WTC11 (cell line): ENCODE data around the gene NDUFB10. TPM values are rescaled to one million over a fixed set of nuclear protein-coding genes. Genes with fewer than 3 reads are reported as not detected.
A peak's percentile ranks its signal among the peaks of the same experiment; 100 is the strongest.

Experiments used
- ATAC-seq: fragments of 200-7000 bp; cut with Tn5 transposase; 2 replicates; pipeline ENCODE4 v1.10.0; 2021; ENCODE audit warnings: mild to moderate bottlenecking, moderate library complexity
- CTCF ChIA-PET: fragments of 300-600 bp; sonication (Branson Sonifier 250); formaldehyde crosslinking; loops from one replicate; lab custom pipeline; 2021; ENCODE audit warnings: antibody characterized with exemption; lab: Charles Lee
- POLR2A ChIA-PET: fragments of 350-600 bp; sonication (Branson Sonifier 250); formaldehyde crosslinking; loops from one replicate; lab custom pipeline; 2021; ENCODE audit warnings: antibody characterized with exemption; lab: Charles Lee
- DNase-seq: peaks from one replicate; pipeline ENCODE4 v3.0.0; 2021; ENCODE audit warnings: low spot score
- H3K27ac Mint-ChIP-seq: 2 replicates; pipeline ENCODE4 v1.8.0; 2021; ENCODE audit warnings: mixed read lengths
- H3K27me3 Mint-ChIP-seq: 2 replicates; pipeline ENCODE4 v1.8.0; 2021; ENCODE audit warnings: low read depth, mild to moderate bottlenecking, moderate library complexity, mixed read lengths
- H3K36me3 Mint-ChIP-seq: 2 replicates; pipeline ENCODE4 v1.8.0; 2021; ENCODE audit warnings: mixed read lengths
- H3K4me1 Mint-ChIP-seq: 2 replicates; pipeline ENCODE4 v1.8.0; 2022; ENCODE audit warnings: mixed read lengths
- H3K4me3 Mint-ChIP-seq: 2 replicates; pipeline ENCODE4 v1.8.0; 2021; ENCODE audit warnings: mild to moderate bottlenecking, moderate library complexity, mixed read lengths
- H3K9me3 Mint-ChIP-seq: 2 replicates; pipeline ENCODE4 v1.8.0; 2021; ENCODE audit warnings: mixed read lengths
- ATF6 ChIP-seq: sonication (generic); formaldehyde crosslinking; IDR thresholded peaks from 2 replicates; pipeline ENCODE4 v1.8.1; 2023; ENCODE audit warnings: mild to moderate bottlenecking, missing genetic modification reagents
- CREM ChIP-seq: sonication (generic); formaldehyde crosslinking; IDR thresholded peaks from 2 replicates; pipeline ENCODE4 v1.8.1; 2022; ENCODE audit warnings: mild to moderate bottlenecking, missing genetic modification reagents, moderate library complexity
- CTCF ChIP-seq: fragments of 200-600 bp; IDR thresholded peaks from 2 replicates; pipeline ENCODE4 v1.8.0; 2022; ENCODE audit warnings: antibody characterized with exemption
- ESRRA ChIP-seq: sonication (generic); formaldehyde crosslinking; IDR thresholded peaks from 2 replicates; pipeline ENCODE4 v1.8.1; 2022; ENCODE audit warnings: mild to moderate bottlenecking, missing genetic modification reagents, borderline replicate concordance
- ETV6 ChIP-seq: sonication (generic); formaldehyde crosslinking; IDR thresholded peaks from 2 replicates; pipeline ENCODE4 v1.8.1; 2022; ENCODE audit warnings: mild to moderate bottlenecking, missing genetic modification reagents
- FOXK1 ChIP-seq: sonication (generic); formaldehyde crosslinking; IDR thresholded peaks from 2 replicates; pipeline ENCODE4 v1.8.0; 2022; ENCODE audit warnings: mild to moderate bottlenecking, moderate library complexity, missing genetic modification reagents
- FOXP1 ChIP-seq: sonication (generic); formaldehyde crosslinking; IDR thresholded peaks from 2 replicates; pipeline ENCODE4 v1.8.0; 2022; ENCODE audit warnings: missing genetic modification reagents, mild to moderate bottlenecking, moderate library complexity, borderline replicate concordance
- GRHL2 ChIP-seq: fragments of 250-450 bp; sonication (Bioruptor Pico); IDR thresholded peaks from 2 replicates; pipeline ENCODE4 v1.8.0; 2022; ENCODE audit warnings: mild to moderate bottlenecking, moderate library complexity; ENCODE audit not compliant: insufficient replicate concordance, severe bottlenecking
- JAZF1 ChIP-seq: fragments of 250-450 bp; sonication (Bioruptor Pico); IDR thresholded peaks from 2 replicates; pipeline ENCODE4 v1.9.0; 2021; ENCODE audit warnings: moderate library complexity, mild to moderate bottlenecking, inconsistent platforms
- JUN ChIP-seq: sonication (generic); formaldehyde crosslinking; IDR thresholded peaks from 2 replicates; pipeline ENCODE4 v1.8.0; 2023; ENCODE audit warnings: mild to moderate bottlenecking, missing genetic modification reagents
- MXD4 ChIP-seq: fragments of 250-450 bp; sonication (Bioruptor Pico); IDR thresholded peaks from 2 replicates; pipeline ENCODE4 v1.8.0; 2021; ENCODE audit warnings: mild to moderate bottlenecking, moderate library complexity, borderline replicate concordance
- NFE2L1 ChIP-seq: sonication (generic); formaldehyde crosslinking; IDR thresholded peaks from 2 replicates; pipeline ENCODE4 v1.8.1; 2023; ENCODE audit warnings: missing genetic modification reagents
- NR2C2 ChIP-seq: sonication (generic); formaldehyde crosslinking; IDR thresholded peaks from 2 replicates; pipeline ENCODE4 v1.8.0; 2022; ENCODE audit warnings: mild to moderate bottlenecking, missing genetic modification reagents
- RORB ChIP-seq: fragments of 250-450 bp; sonication (Bioruptor Pico); IDR thresholded peaks from 2 replicates; pipeline ENCODE4 v1.9.0; 2021; ENCODE audit warnings: mild to moderate bottlenecking
- SOX15 ChIP-seq: fragments of 250-450 bp; sonication (Bioruptor Pico); IDR thresholded peaks from 2 replicates; pipeline ENCODE4 v1.9.0; 2021; ENCODE audit warnings: mild to moderate bottlenecking
- ZNF232 ChIP-seq: sonication (generic); formaldehyde crosslinking; IDR thresholded peaks from 2 replicates; pipeline ENCODE4 v1.8.0; 2022; ENCODE audit warnings: mild to moderate bottlenecking, missing genetic modification reagents
- ZSCAN18 ChIP-seq: fragments of 250-450 bp; sonication (Bioruptor Pico); IDR thresholded peaks from 2 replicates; pipeline ENCODE4 v2.1.2; 2022; ENCODE audit warnings: mild to moderate bottlenecking, moderate library complexity
- total RNA-seq: library from RNA; stranded (reverse); gene quantifications from 3 replicates; pipeline ENCODE4 v1.2.3, GENCODE V29; 2021
- TF ChIP-seq, protein P1 (sequence below): sonication (generic); formaldehyde crosslinking; IDR thresholded peaks from 2 replicates; pipeline ENCODE4 v1.8.0; 2022; ENCODE audit warnings: mild to moderate bottlenecking, missing genetic modification reagents
- TF ChIP-seq, protein P2 (sequence below): sonication (generic); formaldehyde crosslinking; IDR thresholded peaks from 2 replicates; pipeline ENCODE4 v1.8.0; 2022; ENCODE audit warnings: mild to moderate bottlenecking, missing genetic modification reagents
- TF ChIP-seq, protein P3 (sequence below): sonication (generic); formaldehyde crosslinking; IDR thresholded peaks from 2 replicates; pipeline ENCODE4 v1.8.0; 2022; ENCODE audit warnings: missing genetic modification reagents

NDUFB10 gene
- total RNA-seq, 1 experiment from 2014 or later, result 228 TPM

DNA sequence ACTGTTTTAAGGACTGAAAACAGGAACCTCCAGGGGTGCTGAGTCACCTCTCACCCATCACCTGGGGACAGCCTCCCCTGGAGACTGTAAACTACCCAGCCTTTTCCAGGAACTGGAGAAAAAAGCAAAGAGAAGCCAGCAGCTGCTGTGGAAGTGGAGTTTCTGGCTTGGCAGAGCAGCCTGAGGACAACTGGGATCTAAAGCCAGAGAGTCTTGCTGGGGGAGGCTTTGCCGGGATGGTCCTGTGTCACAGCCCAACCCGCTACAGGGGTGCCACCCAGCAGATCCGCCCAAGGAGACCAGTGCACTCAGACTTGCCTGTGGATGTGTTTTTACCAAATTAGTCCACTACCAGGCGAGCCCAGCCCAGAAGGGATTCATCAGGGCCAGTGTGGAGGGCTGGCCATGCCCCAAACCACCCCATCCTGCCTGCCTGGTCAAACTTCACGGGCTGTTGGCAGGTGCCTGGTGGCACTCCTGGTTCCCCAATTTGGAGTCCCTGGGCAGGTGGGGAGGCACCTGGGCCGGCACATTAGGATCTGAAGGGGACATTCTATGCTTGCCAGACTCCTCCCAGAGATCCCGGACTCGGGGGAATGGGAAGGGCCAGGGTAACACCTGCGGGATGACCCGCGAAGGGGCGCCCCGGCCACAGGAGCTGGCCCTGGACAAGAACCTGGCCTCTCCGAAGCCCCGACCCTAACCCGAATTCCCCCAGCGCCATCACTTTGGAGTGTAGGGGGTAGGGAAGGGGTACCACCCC is 17.1 kb upstream of the NDUFB10 start:
- Mint-ChIP-seq H3K4me1 (peaks cover 22% of the 10 kb centered on the region), H3K9me3 (no peaks in the 10 kb centered on the region), H3K27me3 (peaks cover 15% of the 10 kb centered on the region), H3K4me3 (peak overlapping the region; percentile 87), H3K36me3 (peaks cover 12% of the 10 kb centered on the region), H3K27ac (no peak overlapping the region)
- CTCF ChIA-PET, result interaction anchor here (0.8 to 4.4 kb wide), 26 partner anchors 10 to 160 kb away, joined by 3 to 29 read pairs (median 4); partner anchors contain the start of genes NOXO1, NUBP2, RPS2 and SPSB3
- DNase-seq (no peak), ATAC-seq (no peak)
- POLR2A ChIA-PET, result interaction anchor here (0.5 to 1.7 kb wide), 4 partner anchors 13 to 71 kb away, joined by 3 to 19 read pairs (median 7); partner anchors contain the start of genes RPL3L and RPS2
- no peak for TF ChIP-seq GRHL2 (CRISPR knock-in tag)
- TF ChIP-seq NR2C2, result no peak
- TF ChIP-seq, protein P1, sequence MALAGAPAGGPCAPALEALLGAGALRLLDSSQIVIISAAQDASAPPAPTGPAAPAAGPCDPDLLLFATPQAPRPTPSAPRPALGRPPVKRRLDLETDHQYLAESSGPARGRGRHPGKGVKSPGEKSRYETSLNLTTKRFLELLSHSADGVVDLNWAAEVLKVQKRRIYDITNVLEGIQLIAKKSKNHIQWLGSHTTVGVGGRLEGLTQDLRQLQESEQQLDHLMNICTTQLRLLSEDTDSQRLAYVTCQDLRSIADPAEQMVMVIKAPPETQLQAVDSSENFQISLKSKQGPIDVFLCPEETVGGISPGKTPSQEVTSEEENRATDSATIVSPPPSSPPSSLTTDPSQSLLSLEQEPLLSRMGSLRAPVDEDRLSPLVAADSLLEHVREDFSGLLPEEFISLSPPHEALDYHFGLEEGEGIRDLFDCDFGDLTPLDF (CRISPR knock-in tag), result no peak
- no peak for TF ChIP-seq SOX15 (CRISPR knock-in tag)
- TF ChIP-seq ZSCAN18, result no peak
- TF ChIP-seq ETV6 (CRISPR knock-in tag), result no peak
- no peak for TF ChIP-seq JAZF1
- TF ChIP-seq JUN (CRISPR knock-in tag), result no peak
- no peak for TF ChIP-seq MXD4 (CRISPR knock-in tag)
- TF ChIP-seq ESRRA (CRISPR knock-in tag), result no peak
- no peak for TF ChIP-seq ZNF232 (CRISPR knock-in tag)
- no peak for TF ChIP-seq FOXK1 (CRISPR knock-in tag)
- TF ChIP-seq, protein P2, sequence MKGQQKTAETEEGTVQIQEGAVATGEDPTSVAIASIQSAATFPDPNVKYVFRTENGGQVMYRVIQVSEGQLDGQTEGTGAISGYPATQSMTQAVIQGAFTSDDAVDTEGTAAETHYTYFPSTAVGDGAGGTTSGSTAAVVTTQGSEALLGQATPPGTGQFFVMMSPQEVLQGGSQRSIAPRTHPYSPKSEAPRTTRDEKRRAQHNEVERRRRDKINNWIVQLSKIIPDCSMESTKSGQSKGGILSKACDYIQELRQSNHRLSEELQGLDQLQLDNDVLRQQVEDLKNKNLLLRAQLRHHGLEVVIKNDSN (CRISPR knock-in tag), result no peak
- no peak for TF ChIP-seq FOXP1 (CRISPR knock-in tag)
- TF ChIP-seq ATF6 (CRISPR knock-in tag), result no peak
- no peak for TF ChIP-seq CREM (CRISPR knock-in tag)
- no peak for TF ChIP-seq CTCF
- TF ChIP-seq, protein P3, sequence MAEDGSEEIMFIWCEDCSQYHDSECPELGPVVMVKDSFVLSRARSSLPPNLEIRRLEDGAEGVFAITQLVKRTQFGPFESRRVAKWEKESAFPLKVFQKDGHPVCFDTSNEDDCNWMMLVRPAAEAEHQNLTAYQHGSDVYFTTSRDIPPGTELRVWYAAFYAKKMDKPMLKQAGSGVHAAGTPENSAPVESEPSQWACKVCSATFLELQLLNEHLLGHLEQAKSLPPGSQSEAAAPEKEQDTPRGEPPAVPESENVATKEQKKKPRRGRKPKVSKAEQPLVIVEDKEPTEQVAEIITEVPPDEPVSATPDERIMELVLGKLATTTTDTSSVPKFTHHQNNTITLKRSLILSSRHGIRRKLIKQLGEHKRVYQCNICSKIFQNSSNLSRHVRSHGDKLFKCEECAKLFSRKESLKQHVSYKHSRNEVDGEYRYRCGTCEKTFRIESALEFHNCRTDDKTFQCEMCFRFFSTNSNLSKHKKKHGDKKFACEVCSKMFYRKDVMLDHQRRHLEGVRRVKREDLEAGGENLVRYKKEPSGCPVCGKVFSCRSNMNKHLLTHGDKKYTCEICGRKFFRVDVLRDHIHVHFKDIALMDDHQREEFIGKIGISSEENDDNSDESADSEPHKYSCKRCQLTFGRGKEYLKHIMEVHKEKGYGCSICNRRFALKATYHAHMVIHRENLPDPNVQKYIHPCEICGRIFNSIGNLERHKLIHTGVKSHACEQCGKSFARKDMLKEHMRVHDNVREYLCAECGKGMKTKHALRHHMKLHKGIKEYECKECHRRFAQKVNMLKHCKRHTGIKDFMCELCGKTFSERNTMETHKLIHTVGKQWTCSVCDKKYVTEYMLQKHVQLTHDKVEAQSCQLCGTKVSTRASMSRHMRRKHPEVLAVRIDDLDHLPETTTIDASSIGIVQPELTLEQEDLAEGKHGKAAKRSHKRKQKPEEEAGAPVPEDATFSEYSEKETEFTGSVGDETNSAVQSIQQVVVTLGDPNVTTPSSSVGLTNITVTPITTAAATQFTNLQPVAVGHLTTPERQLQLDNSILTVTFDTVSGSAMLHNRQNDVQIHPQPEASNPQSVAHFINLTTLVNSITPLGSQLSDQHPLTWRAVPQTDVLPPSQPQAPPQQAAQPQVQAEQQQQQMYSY (CRISPR knock-in tag), result no peak
- no peak for TF ChIP-seq NFE2L1 (CRISPR knock-in tag)
- no peak for TF ChIP-seq RORB (CRISPR knock-in tag)
